Activated CD4-positive, alpha-beta T cell treated with anti-CD3 and anti-CD28 coated beads, Interleukin-10, Interleukin-2, amounts not matched to agents 100 ng/mL and 50 ng/mL, durations not matched to agents 16 hours and 8 hours (primary cell): Measurements from ENCODE around the gene MRPL14.

Experiments
- DNase-seq: peaks from one replicate; pipeline ENCODE4 v3.0.0-alpha.2; 2020

Gene MRPL14

GRCh38 chr6:44120692-44121443 lies 6.4 kb downstream of the MRPL14 start:
- DNase-seq: no peak

GRCh38 chr6:44119704-44120262 lies 7.5 kb downstream of the MRPL14 start:
- no peak for DNase-seq

- no peak for DNase-seq
Measured at GRCh38 chr6:44117397-44118128, 9.7 kb downstream of the MRPL14 start.

- no peak for DNase-seq
Measured at GRCh38 chr6:44116641-44117382, 10.4 kb downstream of the MRPL14 start.

GRCh38 chr6:44115866-44116265 lies 11.4 kb downstream of the MRPL14 start:
- no peak for DNase-seq

GRCh38 chr6:44113414-44113813 lies 13.8 kb downstream of the MRPL14 start:
- DNase-seq: no peak

- DNase-seq: no peak
Measured at GRCh38 chr6:44111434-44112417, 15.5 kb downstream of the MRPL14 start.

- DNase-seq: no peak
Measured at GRCh38 chr6:44110966-44111365, 16.3 kb downstream of the MRPL14 start.

GRCh38 chr6:44110005-44110676 lies 17.1 kb downstream of the MRPL14 start:
- no peak for DNase-seq

GRCh38 chr6:44109212-44109611 lies 18.0 kb downstream of the MRPL14 start:
- no peak for DNase-seq

- no peak for DNase-seq
Measured at GRCh38 chr6:44108471-44108870, 18.8 kb downstream of the MRPL14 start.

GRCh38 chr6:44107017-44107416 lies 20.2 kb downstream of the MRPL14 start:
- no peak for DNase-seq

GRCh38 chr6:44105993-44106740 lies 21.1 kb downstream of the MRPL14 start:
- no peak for DNase-seq

- no peak for DNase-seq
Measured at GRCh38 chr6:44105146-44105545, 22.1 kb downstream of the MRPL14 start.

- DNase-seq: no peak
Measured at GRCh38 chr6:44104481-44105021, 22.7 kb downstream of the MRPL14 start.

GRCh38 chr6:44102527-44102926 lies 24.7 kb downstream of the MRPL14 start:
- no peak for DNase-seq

- DNase-seq: no peak
Measured at GRCh38 chr6:44101832-44102231, 25.4 kb downstream of the MRPL14 start.

- peak; percentile 31 for DNase-seq
Measured at GRCh38 chr6:44100088-44100550, 27.1 kb downstream of the MRPL14 start.

GRCh38 chr6:44099192-44099591 lies 28.1 kb downstream of the MRPL14 start:
- DNase-seq: no peak

GRCh38 chr6:44097782-44098317 lies 29.4 kb downstream of the MRPL14 start:
- no peak for DNase-seq
